ENCODE results near the gene ARHGAP24.

Gene ARHGAP24

GRCh38 chr4:85474818-85475630 lies at the start of gene ARHGAP24:
ARHGAP24 (plus strand) TSS chr4:85475150.
- FAIRE-seq, result no peak

GRCh38 chr4:85426366-85426765 lies 48.6 kb upstream of the ARHGAP24 start:
- no peak for FAIRE-seq

GRCh38 chr4:85427123-85427522 lies 47.8 kb upstream of the ARHGAP24 start:
- FAIRE-seq, result no peak

GRCh38 chr4:85430226-85430625 lies 44.7 kb upstream of the ARHGAP24 start:
- no peak for FAIRE-seq

- FAIRE-seq, result no peak
Observed at GRCh38 chr4:85430697-85431096, 44.3 kb upstream of the ARHGAP24 start.

- no peak for FAIRE-seq
Observed at GRCh38 chr4:85431156-85431555, 43.8 kb upstream of the ARHGAP24 start.

- no peak for FAIRE-seq
Observed at GRCh38 chr4:85431881-85432485, 43.0 kb upstream of the ARHGAP24 start.

- FAIRE-seq, result no peak
Observed at GRCh38 chr4:85445050-85445639, 29.8 kb upstream of the ARHGAP24 start.

- no peak for FAIRE-seq
Observed at GRCh38 chr4:85446141-85446861, 28.6 kb upstream of the ARHGAP24 start.

- FAIRE-seq, result no peak
Observed at GRCh38 chr4:85448906-85449890, 25.8 kb upstream of the ARHGAP24 start.

- FAIRE-seq, result no peak
Observed at GRCh38 chr4:85452058-85452731, 22.8 kb upstream of the ARHGAP24 start.

- FAIRE-seq, result no peak
Observed at GRCh38 chr4:85455942-85456341, 19.0 kb upstream of the ARHGAP24 start.

- no peak for FAIRE-seq
Observed at GRCh38 chr4:85457752-85458467, 17.0 kb upstream of the ARHGAP24 start.

GRCh38 chr4:85459736-85460135 lies 15.2 kb upstream of the ARHGAP24 start:
- no peak for FAIRE-seq

- FAIRE-seq, result no peak
Observed at GRCh38 chr4:85474356-85474755, 594 bp upstream of the ARHGAP24 start.

GRCh38 chr4:85475631-85476233 lies 782 bp downstream of the ARHGAP24 start:
- FAIRE-seq, result no peak

- FAIRE-seq, result no peak
Observed at GRCh38 chr4:85476381-85476780, 1.4 kb downstream of the ARHGAP24 start.

GRCh38 chr4:85477534-85477933 lies 2.6 kb downstream of the ARHGAP24 start:
- no peak for FAIRE-seq

GRCh38 chr4:85478576-85478975 lies 3.6 kb downstream of the ARHGAP24 start:
- FAIRE-seq, result no peak

GRCh38 chr4:85482010-85482738 lies 7.2 kb downstream of the ARHGAP24 start:
- no peak for FAIRE-seq

Data from TTC549 (cell line).